ENCODE data around the gene MCTP1.

GRCh38 chr5:94744906-94745305 is 540.0 kb downstream of the MCTP1 start:
- TF ChIP-seq CTCF (IDR thresholded peaks at IDR 0.05) (no peak), POLR2A (IDR thresholded peaks at IDR 0.05) (no peak)
